Measurements from ENCODE around the gene SUFU.

- TF ChIP-seq CTCF (IDR thresholded peaks at IDR 0.05) (no peak), EP300 (IDR thresholded peaks at IDR 0.05) (no peak), POLR2A (IDR thresholded peaks at IDR 0.05) (no peak)
These were observed 1.8 kb downstream of the SUFU start for GRCh38 chr10:102505462-102506115.
